OCI-LY3 (cell line): ENCODE results near the gene TUBGCP3.

Experiments
- EZH2phosphoT487 ChIP-seq: fragments of 200-600 bp; shearing (Covaris generic); IDR thresholded peaks from 2 replicates; pipeline ENCODE4 v1.6.1; 2018; ENCODE audit warnings: antibody characterized with exemption, mixed run types, low read depth
- TF ChIP-seq, protein P1 (sequence below): fragments of 200-600, 300-600 bp; sonication (generic); IDR thresholded peaks from 2 replicates; pipeline ENCODE4 v1.5.1; 2014; ENCODE audit warnings: antibody characterized with exemption, low read length, low read depth

- TF ChIP-seq, protein P1, sequence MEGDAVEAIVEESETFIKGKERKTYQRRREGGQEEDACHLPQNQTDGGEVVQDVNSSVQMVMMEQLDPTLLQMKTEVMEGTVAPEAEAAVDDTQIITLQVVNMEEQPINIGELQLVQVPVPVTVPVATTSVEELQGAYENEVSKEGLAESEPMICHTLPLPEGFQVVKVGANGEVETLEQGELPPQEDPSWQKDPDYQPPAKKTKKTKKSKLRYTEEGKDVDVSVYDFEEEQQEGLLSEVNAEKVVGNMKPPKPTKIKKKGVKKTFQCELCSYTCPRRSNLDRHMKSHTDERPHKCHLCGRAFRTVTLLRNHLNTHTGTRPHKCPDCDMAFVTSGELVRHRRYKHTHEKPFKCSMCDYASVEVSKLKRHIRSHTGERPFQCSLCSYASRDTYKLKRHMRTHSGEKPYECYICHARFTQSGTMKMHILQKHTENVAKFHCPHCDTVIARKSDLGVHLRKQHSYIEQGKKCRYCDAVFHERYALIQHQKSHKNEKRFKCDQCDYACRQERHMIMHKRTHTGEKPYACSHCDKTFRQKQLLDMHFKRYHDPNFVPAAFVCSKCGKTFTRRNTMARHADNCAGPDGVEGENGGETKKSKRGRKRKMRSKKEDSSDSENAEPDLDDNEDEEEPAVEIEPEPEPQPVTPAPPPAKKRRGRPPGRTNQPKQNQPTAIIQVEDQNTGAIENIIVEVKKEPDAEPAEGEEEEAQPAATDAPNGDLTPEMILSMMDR: no peak
- no peak for TF ChIP-seq EZH2phosphoT487
Observed at GRCh38 chr13:112489199-112489598, 98.8 kb downstream of the TUBGCP3 start.
